Measurements from ENCODE around the gene BICRA.

DNA sequence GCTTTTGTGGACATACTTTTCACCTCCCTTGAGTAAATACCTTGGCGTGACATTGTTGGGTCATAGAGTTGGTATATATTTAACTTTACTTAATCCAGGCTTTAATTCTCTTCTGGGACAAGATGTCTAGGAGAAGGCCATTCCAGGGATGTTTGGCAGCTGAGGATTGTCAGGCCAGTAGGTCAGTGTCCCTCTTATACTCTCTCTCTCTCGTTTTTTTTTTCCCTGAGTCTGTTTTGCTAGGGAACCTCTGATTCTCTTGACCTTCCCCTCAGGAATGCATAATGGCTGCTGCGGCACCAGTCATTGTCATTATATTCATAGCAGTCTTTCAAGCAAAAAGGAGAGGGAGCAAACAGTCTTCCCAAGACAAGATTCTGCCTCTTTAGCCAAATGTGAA, 48.8 kb downstream of the BICRA start:
- TF ChIP-seq EZH2 (IDR thresholded peaks at IDR 0.05) (no peak), POLR2AphosphoS5 (IDR thresholded peaks at IDR 0.05; ENCODE audit: borderline replicate concordance, low read depth, low read length) (no peak)

Measured in SK-N-MC (cell line).